Parathyroid adenoma (tissue), 2 donors: ENCODE results near the gene SUV39H1.

Experiments used
- H2AFZ ChIP-seq: fragments of 300-600 bp; sonication (generic); one replicate; pipeline ENCODE4 v1.7.0; 2017; ENCODE audit warnings: antibody characterized with exemption, mild to moderate bottlenecking
- H3K27ac ChIP-seq: fragments of 300-600 bp; sonication (generic); one replicate; pipeline ENCODE4 v1.7.0; 2017
- H3K27me3 ChIP-seq: fragments of 300-600 bp; sonication (generic); one replicate; pipeline ENCODE4 v1.7.0; 2017; ENCODE audit warnings: low read length; ENCODE audit not compliant: control insufficient read depth, insufficient read depth
- H3K36me3 ChIP-seq: fragments of 300-600 bp; sonication (generic); one replicate; pipeline ENCODE4 v1.7.0; 2017; ENCODE audit warnings: low read length; ENCODE audit not compliant: control insufficient read depth, insufficient read depth
- H3K4me1 ChIP-seq: fragments of 300-600 bp; sonication (generic); one replicate; pipeline ENCODE4 v1.7.0; 2017; ENCODE audit warnings: control low read depth
- H3K4me2 ChIP-seq: fragments of 300-600 bp; sonication (generic); one replicate; pipeline ENCODE4 v1.7.0; 2017; ENCODE audit warnings: low read length
- H3K4me3 ChIP-seq: fragments of 300-600 bp; sonication (generic); one replicate; pipeline ENCODE4 v1.7.0; 2017; ENCODE audit warnings: low read depth, low read length
- H3K79me2 ChIP-seq: fragments of 300-600 bp; sonication (generic); one replicate; pipeline ENCODE4 v1.7.0; 2017; ENCODE audit warnings: control low read depth
- H3K9ac ChIP-seq: fragments of 300-600 bp; sonication (generic); one replicate; pipeline ENCODE4 v1.7.0; 2017; ENCODE audit warnings: mild to moderate bottlenecking
- H3K9me3 ChIP-seq: fragments of 300-600 bp; sonication (generic); one replicate; pipeline ENCODE4 v1.7.0; 2017; ENCODE audit warnings: low read length; ENCODE audit not compliant: control insufficient read depth
- TF ChIP-seq, protein P1 (sequence below): fragments of 300-600 bp; sonication (generic); IDR thresholded peaks from one replicate; pipeline ENCODE4 v1.7.0; 2017; ENCODE audit warnings: antibody characterized with exemption, mild to moderate bottlenecking
- donor health status: primary hyperparathyroidism.

SUV39H1 gene

GRCh38 chrX:48719958-48720357, 23.4 kb downstream of the SUV39H1 start:
- Histone ChIP-seq H3K36me3 (no peaks in the 10 kb centered on the region), H3K4me1 (no peaks in the 10 kb centered on the region), H3K27me3 (no peaks in the 10 kb centered on the region), H2AFZ (no peak overlapping the region), H3K9ac (no peak overlapping the region), H3K9me3 (no peaks in the 10 kb centered on the region), H3K4me2 (no peak overlapping the region), H3K27ac (no peak overlapping the region), H3K79me2 (no peaks in the 10 kb centered on the region), H3K4me3 (no peak overlapping the region)
- TF ChIP-seq, protein P1, sequence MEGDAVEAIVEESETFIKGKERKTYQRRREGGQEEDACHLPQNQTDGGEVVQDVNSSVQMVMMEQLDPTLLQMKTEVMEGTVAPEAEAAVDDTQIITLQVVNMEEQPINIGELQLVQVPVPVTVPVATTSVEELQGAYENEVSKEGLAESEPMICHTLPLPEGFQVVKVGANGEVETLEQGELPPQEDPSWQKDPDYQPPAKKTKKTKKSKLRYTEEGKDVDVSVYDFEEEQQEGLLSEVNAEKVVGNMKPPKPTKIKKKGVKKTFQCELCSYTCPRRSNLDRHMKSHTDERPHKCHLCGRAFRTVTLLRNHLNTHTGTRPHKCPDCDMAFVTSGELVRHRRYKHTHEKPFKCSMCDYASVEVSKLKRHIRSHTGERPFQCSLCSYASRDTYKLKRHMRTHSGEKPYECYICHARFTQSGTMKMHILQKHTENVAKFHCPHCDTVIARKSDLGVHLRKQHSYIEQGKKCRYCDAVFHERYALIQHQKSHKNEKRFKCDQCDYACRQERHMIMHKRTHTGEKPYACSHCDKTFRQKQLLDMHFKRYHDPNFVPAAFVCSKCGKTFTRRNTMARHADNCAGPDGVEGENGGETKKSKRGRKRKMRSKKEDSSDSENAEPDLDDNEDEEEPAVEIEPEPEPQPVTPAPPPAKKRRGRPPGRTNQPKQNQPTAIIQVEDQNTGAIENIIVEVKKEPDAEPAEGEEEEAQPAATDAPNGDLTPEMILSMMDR: no peak

DNA sequence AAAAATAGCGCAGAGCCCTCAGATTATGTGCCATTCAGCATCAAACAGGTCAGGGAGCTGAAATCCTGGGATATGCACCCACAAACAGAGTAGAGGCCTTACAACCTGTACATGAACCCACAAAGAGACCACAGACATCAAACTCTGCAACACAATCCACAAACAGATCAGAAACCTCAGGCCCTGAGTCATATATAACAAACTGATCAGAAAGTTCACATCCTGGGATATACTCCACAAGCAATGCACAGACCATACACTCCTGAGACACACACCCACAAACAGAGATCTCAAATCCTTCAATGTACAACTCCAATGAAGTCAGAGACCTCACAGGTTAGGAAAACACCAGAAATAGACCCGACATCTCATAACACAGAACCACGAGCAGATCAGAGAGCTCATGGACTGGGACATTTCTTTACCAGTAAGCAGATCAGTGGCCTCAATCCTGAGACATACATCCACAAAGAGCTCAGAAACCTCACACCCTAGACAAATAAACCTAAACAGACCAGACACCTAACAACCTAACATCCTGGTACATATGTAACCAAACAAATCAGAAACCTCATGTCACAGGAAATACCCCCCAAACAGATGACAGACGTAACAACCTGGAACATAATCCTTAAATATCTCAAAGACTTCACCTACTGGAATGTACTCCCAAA, 24.2 kb downstream of the SUV39H1 start:
- H3K4me1 ChIP-seq: no peaks in the 10 kb centered on the region
- no peaks in the 10 kb centered on the region for H3K36me3 ChIP-seq
- no peaks in the 10 kb centered on the region for H3K27me3 ChIP-seq
- no peak overlapping the region for H3K27ac ChIP-seq
- H3K9me3 ChIP-seq: no peaks in the 10 kb centered on the region
- no peaks in the 10 kb centered on the region for H3K79me2 ChIP-seq
- no peak overlapping the region for H2AFZ ChIP-seq
- H3K9ac ChIP-seq: no peak overlapping the region
- no peak overlapping the region for H3K4me2 ChIP-seq
- H3K4me3 ChIP-seq: no peak overlapping the region
- TF ChIP-seq, protein P1: no peak

DNA sequence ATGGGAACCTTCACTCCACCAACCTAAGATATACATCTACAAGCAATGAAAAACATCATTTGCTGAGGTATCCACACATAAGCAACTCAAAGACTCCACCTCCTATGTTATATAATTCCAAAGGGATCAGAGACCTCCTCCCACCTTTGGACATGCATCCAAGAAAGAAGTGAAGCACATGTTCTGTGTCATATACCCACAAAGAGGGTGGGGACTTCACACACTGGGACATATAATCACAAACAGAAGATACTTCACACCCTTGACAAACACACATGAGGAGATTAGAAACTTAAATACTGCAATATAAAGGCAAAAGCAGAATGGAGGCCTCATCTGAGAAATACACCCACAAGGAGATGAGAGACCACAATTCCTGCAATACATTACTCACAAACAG, 25.4 kb downstream of the SUV39H1 start:
- Histone ChIP-seq H3K27me3 (no peaks in the 10 kb centered on the region), H3K4me3 (no peak overlapping the region), H2AFZ (no peak overlapping the region), H3K4me1 (no peaks in the 10 kb centered on the region), H3K4me2 (no peak overlapping the region), H3K79me2 (no peaks in the 10 kb centered on the region), H3K9me3 (no peaks in the 10 kb centered on the region), H3K27ac (no peak overlapping the region), H3K36me3 (no peaks in the 10 kb centered on the region), H3K9ac (no peak overlapping the region)
- TF ChIP-seq, protein P1: no peak

DNA sequence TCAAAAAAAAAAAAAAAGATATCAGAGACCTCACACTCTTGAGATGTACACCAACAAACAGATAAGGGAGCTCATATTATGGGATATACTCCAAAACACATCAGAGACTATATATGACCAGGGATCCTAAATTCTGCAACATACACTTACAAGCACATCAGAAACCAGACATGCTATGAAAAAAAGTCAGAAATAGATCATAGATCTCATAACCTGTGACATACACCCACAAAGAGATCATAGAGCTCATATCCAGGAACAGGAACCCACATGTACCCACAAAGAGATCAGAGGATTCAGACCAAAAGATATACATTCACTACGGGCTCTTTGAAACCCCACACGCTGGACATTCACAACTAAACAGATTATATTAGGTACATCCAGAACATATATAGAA, 30.1 kb downstream of the SUV39H1 start:
- no peaks in the 10 kb centered on the region for H3K9me3 ChIP-seq
- no peak overlapping the region for H3K27ac ChIP-seq
- no peak overlapping the region for H3K9ac ChIP-seq
- H3K27me3 ChIP-seq: no peaks in the 10 kb centered on the region
- H2AFZ ChIP-seq: no peak overlapping the region
- TF ChIP-seq, protein P1: no peak
- H3K4me1 ChIP-seq: no peaks in the 10 kb centered on the region
- H3K4me2 ChIP-seq: no peak overlapping the region
- H3K79me2 ChIP-seq: no peaks in the 10 kb centered on the region
- H3K4me3 ChIP-seq: no peak overlapping the region
- H3K36me3 ChIP-seq: no peaks in the 10 kb centered on the region

- Histone ChIP-seq H3K4me1 (no peaks in the 10 kb centered on the region), H3K27ac (no peak overlapping the region), H2AFZ (no peak overlapping the region), H3K79me2 (no peaks in the 10 kb centered on the region), H3K27me3 (no peaks in the 10 kb centered on the region), H3K4me3 (no peak overlapping the region), H3K4me2 (no peak overlapping the region), H3K36me3 (no peaks in the 10 kb centered on the region), H3K9me3 (no peaks in the 10 kb centered on the region), H3K9ac (no peak overlapping the region)
- TF ChIP-seq, protein P1: no peak
Measured at GRCh38 chrX:48728653-48729052, 32.1 kb downstream of the SUV39H1 start.
